ENCODE results near the gene ADAMTS16. TPM values are rescaled to one million over a fixed set of nuclear protein-coding genes. Genes with fewer than 3 reads are reported as not detected.

Gene ADAMTS16
- total RNA-seq, 1 donor from 2014 or later: 4.1 TPM

DNA sequence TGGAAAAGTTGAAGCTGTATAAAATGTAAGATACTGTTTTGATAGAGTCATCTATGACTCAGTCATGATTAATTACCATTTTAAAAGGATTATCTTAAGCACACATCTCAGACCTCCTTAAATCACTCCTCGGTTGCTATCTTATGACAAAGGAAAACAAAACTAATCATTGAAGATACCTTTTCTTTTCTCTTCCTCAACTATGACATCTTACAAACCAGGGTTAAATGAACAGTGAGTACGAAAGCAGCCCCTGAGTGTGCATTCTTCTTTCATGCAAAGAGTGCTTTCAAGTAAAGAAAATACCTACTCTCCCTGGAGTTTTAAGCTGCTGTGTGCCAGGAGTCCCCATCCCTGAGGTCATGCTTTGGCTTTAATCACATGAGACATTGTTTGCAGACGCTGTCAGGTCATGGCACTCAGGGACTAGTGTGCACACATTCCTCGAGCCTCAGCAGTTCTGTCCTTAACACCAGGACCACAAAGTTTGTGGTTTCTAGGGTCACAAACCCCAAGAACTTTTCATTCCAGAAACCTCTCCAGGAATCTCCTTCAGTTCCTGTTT lies 195.7 kb downstream of the ADAMTS16 start:
- Histone ChIP-seq H3K27me3 (no peaks in the 10 kb centered on the region), H3K4me1 (peaks cover 43% of the 10 kb centered on the region), H3K9me3 (ENCODE audit: low read depth) (no peaks in the 10 kb centered on the region), H3K79me2 (ENCODE audit: low read depth) (no peaks in the 10 kb centered on the region), H3K9ac (no peak overlapping the region), H3K4me3 (no peak overlapping the region), H4K20me1 (ENCODE audit: low read depth) (no peaks in the 10 kb centered on the region), H3K36me3 (no peaks in the 10 kb centered on the region), H2AFZ (replicated peaks) (no peak overlapping the region), H3K27ac (no peak overlapping the region), H3K4me2 (no peak overlapping the region), H3F3A (ENCODE audit: low read depth) (peaks cover 12% of the 10 kb centered on the region)
- peaks cover 4% of the 10 kb centered on the region for H3K27me3 Mint-ChIP-seq (ENCODE audit: insufficient read depth, low read depth)
- peaks cover 59% of the 10 kb centered on the region for H3K4me1 Mint-ChIP-seq
- peaks cover 5% of the 10 kb centered on the region for H3K9me3 Mint-ChIP-seq
- TF ChIP-seq EZH2phosphoT487 (IDR thresholded peaks at IDR 0.05): no peak
- TF ChIP-seq EZH2 (IDR thresholded peaks at IDR 0.05): no peak
- TF ChIP-seq, protein P1, sequence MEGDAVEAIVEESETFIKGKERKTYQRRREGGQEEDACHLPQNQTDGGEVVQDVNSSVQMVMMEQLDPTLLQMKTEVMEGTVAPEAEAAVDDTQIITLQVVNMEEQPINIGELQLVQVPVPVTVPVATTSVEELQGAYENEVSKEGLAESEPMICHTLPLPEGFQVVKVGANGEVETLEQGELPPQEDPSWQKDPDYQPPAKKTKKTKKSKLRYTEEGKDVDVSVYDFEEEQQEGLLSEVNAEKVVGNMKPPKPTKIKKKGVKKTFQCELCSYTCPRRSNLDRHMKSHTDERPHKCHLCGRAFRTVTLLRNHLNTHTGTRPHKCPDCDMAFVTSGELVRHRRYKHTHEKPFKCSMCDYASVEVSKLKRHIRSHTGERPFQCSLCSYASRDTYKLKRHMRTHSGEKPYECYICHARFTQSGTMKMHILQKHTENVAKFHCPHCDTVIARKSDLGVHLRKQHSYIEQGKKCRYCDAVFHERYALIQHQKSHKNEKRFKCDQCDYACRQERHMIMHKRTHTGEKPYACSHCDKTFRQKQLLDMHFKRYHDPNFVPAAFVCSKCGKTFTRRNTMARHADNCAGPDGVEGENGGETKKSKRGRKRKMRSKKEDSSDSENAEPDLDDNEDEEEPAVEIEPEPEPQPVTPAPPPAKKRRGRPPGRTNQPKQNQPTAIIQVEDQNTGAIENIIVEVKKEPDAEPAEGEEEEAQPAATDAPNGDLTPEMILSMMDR (IDR thresholded peaks at IDR 0.05): no peak
- DNase-seq (ENCODE audit: low spot score): peak; percentile 18
- no peaks in the 10 kb centered on the region for H3K36me3 Mint-ChIP-seq
- peak overlapping the region; percentile 9 for H3K27ac Mint-ChIP-seq
- H3K4me3 Mint-ChIP-seq: peak overlapping the region; percentile 15

DNA sequence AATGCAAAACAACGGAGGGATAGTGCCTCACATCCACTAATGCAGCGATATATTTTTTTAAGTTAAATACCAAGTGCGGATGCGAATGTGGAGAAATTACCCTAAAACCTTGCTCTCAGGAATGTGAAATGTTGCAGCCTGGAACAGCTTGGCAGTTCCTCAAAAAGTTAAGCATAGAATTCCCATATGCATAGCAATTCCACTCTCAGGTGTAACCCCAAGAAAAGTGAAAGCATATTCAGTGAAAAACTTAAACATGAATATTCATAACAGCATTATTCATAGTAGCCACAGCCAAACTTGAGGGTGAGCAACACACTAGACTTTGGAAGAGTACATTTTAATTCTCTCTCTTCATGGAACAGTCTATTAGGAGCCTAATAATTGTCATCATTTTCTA lies 199.1 kb downstream of the ADAMTS16 start:
- Histone ChIP-seq H3K79me2 (ENCODE audit: low read depth) (no peaks in the 10 kb centered on the region), H3K27ac (no peak overlapping the region), H3K4me1 (peaks cover 28% of the 10 kb centered on the region), H3K36me3 (no peaks in the 10 kb centered on the region), H2AFZ (replicated peaks) (no peak overlapping the region), H3K4me2 (no peak overlapping the region), H3F3A (ENCODE audit: low read depth) (no peaks in the 10 kb centered on the region), H3K27me3 (no peaks in the 10 kb centered on the region), H3K9ac (no peak overlapping the region), H3K9me3 (ENCODE audit: low read depth) (no peaks in the 10 kb centered on the region), H3K4me3 (no peak overlapping the region), H4K20me1 (ENCODE audit: low read depth) (no peaks in the 10 kb centered on the region)
- H3K4me3 Mint-ChIP-seq: no peak overlapping the region
- no peak overlapping the region for H3K27ac Mint-ChIP-seq
- no peak for DNase-seq (ENCODE audit: low spot score)
- peaks cover 48% of the 10 kb centered on the region for H3K4me1 Mint-ChIP-seq
- no peaks in the 10 kb centered on the region for H3K36me3 Mint-ChIP-seq
- H3K9me3 Mint-ChIP-seq: peaks cover 12% of the 10 kb centered on the region
- TF ChIP-seq EZH2 (IDR thresholded peaks at IDR 0.05): no peak
- TF ChIP-seq, protein P1 (IDR thresholded peaks at IDR 0.05): no peak
- no peak for TF ChIP-seq EZH2phosphoT487 (IDR thresholded peaks at IDR 0.05)
- peaks cover 7% of the 10 kb centered on the region for H3K27me3 Mint-ChIP-seq (ENCODE audit: insufficient read depth, low read depth)

DNA sequence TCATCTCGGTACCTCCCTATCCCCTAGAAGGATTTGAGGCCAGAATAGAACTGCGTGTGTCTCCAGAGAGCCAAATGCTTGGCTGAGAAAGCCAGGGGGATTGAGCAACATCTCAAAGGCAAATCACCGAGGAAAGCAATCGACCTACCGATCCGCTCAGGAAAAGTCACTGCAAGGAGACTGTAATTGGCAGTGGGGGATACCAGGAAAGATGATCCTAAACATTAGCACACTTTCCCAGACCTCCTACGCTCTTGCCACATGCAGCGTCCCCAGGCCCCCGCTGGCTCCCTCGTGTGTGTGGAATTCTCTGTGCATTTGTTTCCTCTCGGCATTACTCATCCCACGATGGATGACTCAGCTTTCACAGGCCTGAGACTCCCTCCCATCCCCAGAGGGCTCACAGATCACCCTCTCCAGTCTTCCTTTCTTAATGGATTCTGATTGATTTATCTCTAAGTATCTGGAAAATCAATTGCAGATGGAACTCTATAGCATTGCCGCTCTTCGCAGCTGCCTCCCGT lies 200.1 kb downstream of the ADAMTS16 start:
- Mint-ChIP-seq H3K9me3 (peaks cover 12% of the 10 kb centered on the region), H3K27me3 (ENCODE audit: insufficient read depth, low read depth) (peaks cover 7% of the 10 kb centered on the region), H3K27ac (peak overlapping the region; percentile 10), H3K4me3 (no peak overlapping the region), H3K36me3 (no peaks in the 10 kb centered on the region), H3K4me1 (peaks cover 45% of the 10 kb centered on the region)
- no peaks in the 10 kb centered on the region for H3F3A ChIP-seq (ENCODE audit: low read depth)
- H3K79me2 ChIP-seq (ENCODE audit: low read depth): no peaks in the 10 kb centered on the region
- H3K27me3 ChIP-seq: no peaks in the 10 kb centered on the region
- H3K4me2 ChIP-seq: no peak overlapping the region
- H3K4me1 ChIP-seq: peaks cover 27% of the 10 kb centered on the region
- H4K20me1 ChIP-seq (ENCODE audit: low read depth): no peaks in the 10 kb centered on the region
- H2AFZ ChIP-seq (replicated peaks): peak overlapping the region; percentile 27
- no peaks in the 10 kb centered on the region for H3K36me3 ChIP-seq
- H3K4me3 ChIP-seq: no peak overlapping the region
- H3K27ac ChIP-seq: no peak overlapping the region
- no peaks in the 10 kb centered on the region for H3K9me3 ChIP-seq (ENCODE audit: low read depth)
- TF ChIP-seq, protein P1 (IDR thresholded peaks at IDR 0.05): peak; percentile 39
- TF ChIP-seq EZH2 (IDR thresholded peaks at IDR 0.05): no peak
- DNase-seq (ENCODE audit: low spot score): peak; percentile 65
- H3K9ac ChIP-seq: no peak overlapping the region

Measured in neural progenitor cell (in vitro differentiated cells).